Measurements from ENCODE around the gene PKDREJ. TPM values are rescaled to one million over a fixed set of nuclear protein-coding genes. Genes with fewer than 3 reads are reported as not detected.

Gene PKDREJ
- total and polyA plus RNA-seq, 9 donors, result under 0.01 to 0.17 (median 0.12) TPM; not detected in 1

DNA sequence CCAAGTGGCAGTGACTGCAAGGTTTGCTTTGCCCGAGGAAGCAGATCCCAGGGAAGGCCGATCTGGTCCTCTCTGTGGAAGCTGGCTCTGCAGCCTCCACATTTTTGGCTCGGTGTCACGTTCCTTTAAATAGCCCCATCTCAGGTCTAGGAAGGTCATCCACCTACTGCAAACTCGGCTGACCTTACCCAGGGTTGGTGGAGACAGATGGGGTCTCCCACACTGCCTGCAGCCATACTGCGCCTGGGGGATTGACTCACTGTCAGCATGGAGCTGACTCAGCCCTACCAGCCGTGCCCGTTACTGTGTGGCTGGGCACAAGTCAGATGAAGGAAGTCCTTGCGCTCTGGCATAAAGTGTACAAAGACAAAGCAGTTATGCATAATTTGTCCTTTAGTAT lies 29.9 kb downstream of the PKDREJ start:
- DNase-seq, result no peak
- intact Hi-C loops (cut with DNase I), result no loop called here
- no peak overlapping the region for H3K4me3 ChIP-seq
- WGBS, 3 donors, result 61 to 63% (median 62%) methylated on average over 9 of the region's 9 CpGs
- no peaks in the 10 kb centered on the region for H3K27me3 ChIP-seq
- no peaks in the 10 kb centered on the region for H3K9me3 ChIP-seq
- no peaks in the 10 kb centered on the region for H3K4me1 ChIP-seq (ENCODE audit: insufficient read depth)
- TF ChIP-seq CTCF (IDR thresholded peaks at IDR 0.05) (no peak), POLR2A (IDR thresholded peaks at IDR 0.05) (no peak), EP300 (IDR thresholded peaks at IDR 0.05) (no peak)
- no peaks in the 10 kb centered on the region for H3K36me3 ChIP-seq
- H3K27ac ChIP-seq, result no peak overlapping the region

DNA sequence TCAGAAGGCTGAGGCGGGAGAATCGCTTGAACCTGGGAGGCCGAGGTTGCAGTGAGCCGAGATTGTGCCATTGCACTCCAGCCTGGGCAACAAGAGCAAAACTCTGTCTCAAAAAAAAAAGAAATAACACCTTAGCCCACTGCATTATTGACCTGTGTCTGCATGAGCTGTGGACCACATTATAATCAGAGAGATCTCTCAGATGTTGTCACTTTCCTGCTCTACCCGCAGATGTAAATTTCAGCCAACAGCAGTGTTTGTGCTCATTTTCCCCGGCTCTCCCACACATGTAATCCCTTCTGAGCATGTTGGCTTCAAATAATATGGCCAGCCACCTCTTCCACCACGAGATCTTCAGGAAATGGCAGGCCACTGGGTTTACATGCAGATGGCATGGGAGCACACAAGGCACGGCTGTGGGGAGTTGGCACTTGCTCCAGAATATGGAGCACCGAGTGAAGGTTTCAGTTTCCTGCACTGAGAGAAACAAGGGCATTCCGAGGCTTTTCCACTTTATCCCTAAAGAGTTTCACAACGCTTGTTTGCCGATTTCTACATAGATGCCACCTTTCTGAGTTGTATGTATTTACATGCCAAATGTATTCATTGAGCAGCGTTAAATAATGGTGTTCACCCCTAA lies 32.8 kb downstream of the PKDREJ start:
- Histone ChIP-seq H3K36me3 (no peaks in the 10 kb centered on the region), H3K4me1 (ENCODE audit: insufficient read depth) (no peaks in the 10 kb centered on the region), H3K4me3 (no peak overlapping the region), H3K9me3 (no peaks in the 10 kb centered on the region), H3K27ac (no peak overlapping the region), H3K27me3 (no peaks in the 10 kb centered on the region)
- intact Hi-C loops (cut with DNase I), result no loop called here
- no peak for DNase-seq
- WGBS, 3 donors, result 83 to 88% (median 87%) methylated on average over 13 of the region's 13 CpGs
- TF ChIP-seq POLR2A (IDR thresholded peaks at IDR 0.05) (no peak), EP300 (IDR thresholded peaks at IDR 0.05) (no peak), CTCF (IDR thresholded peaks at IDR 0.05) (no peak)

GRCh38 chr22:46229701-46230100 lies 33.4 kb downstream of the PKDREJ start:
- no peak for DNase-seq
- Histone ChIP-seq H3K4me3 (no peak overlapping the region), H3K9me3 (no peaks in the 10 kb centered on the region), H3K4me1 (ENCODE audit: insufficient read depth) (no peaks in the 10 kb centered on the region), H3K36me3 (no peaks in the 10 kb centered on the region), H3K27me3 (no peaks in the 10 kb centered on the region), H3K27ac (no peak overlapping the region)
- WGBS, 3 donors, result 58 to 77% (median 68%) methylated on average over 8 of the region's 8 CpGs
- TF ChIP-seq CTCF (IDR thresholded peaks at IDR 0.05) (no peak), POLR2A (IDR thresholded peaks at IDR 0.05) (no peak), EP300 (IDR thresholded peaks at IDR 0.05) (no peak)
- intact Hi-C loops (cut with DNase I), result no loop called here

DNA sequence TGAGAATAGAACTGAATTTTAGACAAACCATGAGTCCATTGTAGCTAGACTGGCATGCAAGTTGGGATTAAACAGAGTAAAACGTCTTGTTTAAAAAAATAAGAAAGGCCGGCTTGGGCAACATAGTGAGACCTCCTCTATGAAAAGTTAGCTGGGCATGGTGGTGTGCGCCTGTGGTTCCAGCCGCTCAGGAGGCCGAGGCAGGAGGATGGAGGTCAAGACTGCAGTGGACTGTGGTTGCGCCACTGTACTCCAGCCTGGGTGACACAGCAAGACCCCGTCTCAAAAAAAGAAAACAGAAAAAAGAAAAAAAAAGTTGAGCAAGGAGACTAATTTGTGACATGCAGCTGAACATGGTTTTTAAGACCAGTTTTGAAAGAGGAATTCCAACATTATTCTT lies 36.6 kb downstream of the PKDREJ start:
- Histone ChIP-seq H3K4me3 (no peak overlapping the region), H3K27ac (no peak overlapping the region), H3K9me3 (no peaks in the 10 kb centered on the region), H3K4me1 (ENCODE audit: insufficient read depth) (no peaks in the 10 kb centered on the region), H3K27me3 (no peaks in the 10 kb centered on the region), H3K36me3 (no peaks in the 10 kb centered on the region)
- no peak for DNase-seq
- TF ChIP-seq CTCF (IDR thresholded peaks at IDR 0.05) (no peak), EP300 (IDR thresholded peaks at IDR 0.05) (no peak), POLR2A (IDR thresholded peaks at IDR 0.05) (no peak)
- intact Hi-C loops (cut with DNase I), result no loop called here
- 93 to 95% (median 94%) methylated on average over 7 of the region's 7 CpGs for WGBS, 3 donors

All from ovary (tissue), 9 donors.